HT-29 (cell line): ENCODE measurements around the gene SLC66A1. TPM values are rescaled to one million over a fixed set of nuclear protein-coding genes. Genes with fewer than 3 reads are reported as not detected.
"Not testable (repeated sequence)": the region's sequence is repeated elsewhere in the genome, so short reads cannot be mapped to it uniquely, and the experiment has no call there.

Experiments used
- DNase-seq: peaks from one replicate; pipeline ENCODE4 v3.0.0-alpha.2; 2015; ENCODE audit warnings: low spot score
- total RNA-seq: library from RNA; depleted of rRNA; stranded (reverse); fragments of >200 nt; shearing (Covaris generic); gene quantifications from 2 replicates; pipeline ENCODE4 v1.2.3, GENCODE V29; 2014; rRNA removed

Gene SLC66A1, protein sequence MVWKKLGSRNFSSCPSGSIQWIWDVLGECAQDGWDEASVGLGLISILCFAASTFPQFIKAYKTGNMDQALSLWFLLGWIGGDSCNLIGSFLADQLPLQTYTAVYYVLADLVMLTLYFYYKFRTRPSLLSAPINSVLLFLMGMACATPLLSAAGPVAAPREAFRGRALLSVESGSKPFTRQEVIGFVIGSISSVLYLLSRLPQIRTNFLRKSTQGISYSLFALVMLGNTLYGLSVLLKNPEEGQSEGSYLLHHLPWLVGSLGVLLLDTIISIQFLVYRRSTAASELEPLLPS
- 27.2 and 27.9 TPM in 2 replicates for total RNA-seq

- peak; percentile 95 for DNase-seq
Observed at GRCh38 chr1:19311931-19312781, at the start of gene SLC66A1, which contains the start of gene AKR7A2. Gene SLC66A1, plus strand, starts transcription at chr1:19312326. Its CDS starts 5,352 bp downstream, at chr1:19317678. Gene AKR7A2, minus strand, starts transcription at chr1:19312144. Its CDS starts 20 bp downstream, at chr1:19312124.

- no peak for DNase-seq
Observed at GRCh38 chr1:19262744-19263143, 49.4 kb upstream of the SLC66A1 start.

DNA sequence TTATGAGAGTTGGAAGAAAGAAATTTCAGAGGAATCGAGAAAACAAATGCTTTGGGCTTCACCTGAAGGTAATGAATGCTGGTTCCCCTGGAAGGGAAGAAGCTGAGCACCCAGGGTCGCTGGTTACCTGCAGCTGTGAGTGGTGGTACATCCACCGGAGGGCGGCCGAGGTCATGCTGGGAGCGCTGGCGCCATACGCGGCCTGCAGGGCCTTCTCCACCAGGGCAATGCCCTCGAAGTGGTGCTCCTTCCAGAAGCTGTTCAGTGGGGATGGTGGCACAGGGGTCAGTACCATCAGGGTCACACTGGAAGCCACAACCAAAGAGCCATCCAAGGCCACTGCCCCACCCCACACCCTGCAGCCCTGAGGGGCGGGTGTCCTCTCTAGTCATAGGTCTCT, 43.7 kb upstream of the SLC66A1 start:
- no peak for DNase-seq

GRCh38 chr1:19269427-19270342, 42.4 kb upstream of the SLC66A1 start:
- DNase-seq, result peak; percentile 43

- DNase-seq, result peak; percentile 64
Observed at GRCh38 chr1:19270343-19270730, 41.8 kb upstream of the SLC66A1 start.

DNA sequence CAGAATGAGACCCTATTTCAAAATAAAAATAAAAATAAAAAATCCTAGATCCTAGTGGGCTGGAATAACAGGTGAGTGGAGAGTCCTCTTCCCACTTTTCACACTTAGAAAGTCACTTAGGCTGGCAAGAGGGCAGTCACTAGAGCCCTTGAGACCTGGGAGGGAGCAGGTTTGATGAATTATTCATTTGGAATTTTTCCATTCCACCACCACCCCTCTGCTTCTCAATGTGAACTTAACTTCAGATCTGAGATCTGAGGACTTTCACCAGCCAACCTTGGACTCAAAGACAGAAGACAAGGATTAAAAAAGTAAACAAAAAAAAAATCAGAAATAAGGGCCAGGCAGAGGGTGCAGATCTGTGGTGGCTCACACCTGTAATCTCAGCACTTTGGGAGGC, 40.1 kb upstream of the SLC66A1 start:
- peak; percentile 51 for DNase-seq

- no peak for DNase-seq
Observed at GRCh38 chr1:19273106-19273843, 38.9 kb upstream of the SLC66A1 start.

- peak; percentile 40 for DNase-seq
Observed at GRCh38 chr1:19273844-19274531, 38.1 kb upstream of the SLC66A1 start.

DNA sequence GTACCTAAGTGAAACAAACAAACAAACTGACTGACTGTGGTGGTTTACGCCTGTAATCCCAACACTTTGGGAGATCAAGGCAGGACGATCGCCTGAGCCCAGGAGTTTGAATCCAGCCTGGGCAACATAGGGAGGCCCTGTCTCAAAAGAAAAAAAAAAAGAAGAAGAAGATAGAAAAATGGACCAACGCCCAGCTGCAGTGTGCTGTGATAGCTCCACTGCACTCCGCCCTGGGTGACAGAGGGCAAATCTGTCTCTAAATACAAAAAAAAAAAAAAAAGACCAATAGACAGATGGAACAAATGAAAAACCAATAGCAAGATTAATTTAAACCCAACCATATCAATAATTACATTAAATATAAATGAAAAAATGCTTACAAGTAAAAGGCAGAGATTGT, 37.5 kb upstream of the SLC66A1 start:
- no peak for DNase-seq

GRCh38 chr1:19283891-19284290, 28.2 kb upstream of the SLC66A1 start:
- DNase-seq, result no peak

GRCh38 chr1:19284881-19285280, 27.2 kb upstream of the SLC66A1 start:
- DNase-seq, result no peak

DNA sequence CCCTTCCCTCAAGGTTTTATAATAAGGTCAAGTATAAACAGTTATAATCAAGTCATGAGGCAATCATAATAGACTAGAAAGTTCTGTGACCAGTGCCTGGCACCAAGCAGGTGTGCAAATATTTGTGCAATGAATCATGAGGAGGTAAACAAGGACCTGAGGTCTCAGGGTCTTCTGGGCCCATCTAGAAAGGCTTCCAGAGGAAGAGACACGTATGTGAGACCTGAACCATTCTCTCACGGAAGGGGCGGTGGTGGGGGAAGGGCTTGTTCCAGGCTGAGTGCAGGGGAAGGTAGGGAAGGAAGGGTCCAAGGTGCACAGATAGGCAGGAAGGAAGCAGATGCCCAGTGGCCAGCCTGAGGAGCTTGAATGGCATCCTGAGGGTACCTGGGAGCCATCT, 26.8 kb upstream of the SLC66A1 start:
- not testable (repeated sequence) for DNase-seq

DNA sequence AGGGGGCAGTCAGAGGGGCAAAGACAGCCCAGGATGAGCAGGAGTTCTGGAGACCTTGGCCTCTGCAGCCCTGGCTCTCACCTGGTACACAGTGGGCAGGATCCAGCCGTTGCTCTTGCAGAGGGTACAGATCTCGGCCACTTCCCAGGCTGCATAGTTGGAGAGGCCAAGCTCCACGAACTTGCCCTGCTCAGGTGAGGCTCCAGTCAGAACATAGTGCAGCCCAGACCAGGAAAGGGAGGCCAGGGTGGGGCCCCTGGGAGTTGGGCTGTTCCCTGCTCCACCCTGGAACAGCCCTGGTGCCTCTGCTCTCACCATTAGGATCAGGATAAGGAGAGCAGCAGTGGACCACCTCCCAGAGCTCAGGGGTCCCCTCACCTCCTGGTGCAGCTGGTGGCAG, 26.3 kb upstream of the SLC66A1 start:
- peak; percentile 37 for DNase-seq

DNA sequence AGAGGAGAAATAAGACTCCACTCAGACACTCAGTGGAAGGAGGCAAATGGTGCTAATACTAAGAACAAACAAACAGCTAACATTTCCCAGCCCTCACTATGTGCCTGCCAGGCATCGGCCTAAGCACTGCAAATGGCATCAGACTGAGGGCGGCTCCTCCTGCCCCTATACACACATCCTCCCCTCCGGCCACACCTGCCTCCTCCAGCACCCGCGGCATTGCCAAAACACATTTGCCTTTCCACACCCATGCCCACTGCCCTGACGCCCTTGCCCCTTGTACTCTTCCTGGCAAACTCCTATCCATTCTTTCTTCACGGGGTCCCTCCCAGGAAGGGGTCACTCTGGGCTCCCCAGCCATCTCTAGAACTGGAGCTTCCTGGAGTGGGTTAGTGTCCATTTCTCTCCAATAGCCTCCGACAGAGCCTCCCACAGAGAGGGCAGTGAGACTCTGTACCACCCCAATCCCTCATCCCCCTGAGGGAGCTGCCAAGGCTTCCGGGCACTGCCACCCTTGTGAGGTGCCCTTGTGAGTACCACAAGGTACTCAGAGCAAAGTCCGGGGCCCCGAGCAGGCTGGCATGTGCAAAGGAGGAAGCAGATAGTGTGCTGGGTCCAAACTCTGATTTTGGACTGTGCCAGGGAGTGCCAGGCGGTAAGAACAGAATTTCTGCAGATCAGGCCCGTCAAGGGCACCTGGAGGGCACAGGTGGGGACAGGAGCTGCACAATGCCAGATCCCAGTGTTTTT, 24.5 kb upstream of the SLC66A1 start:
- DNase-seq, result peak; percentile 43

- peak; percentile 87 for DNase-seq
Observed at GRCh38 chr1:19288324-19289241, 23.5 kb upstream of the SLC66A1 start, which contains the start of gene AKR7A3. Gene AKR7A3, minus strand, starts transcription at chr1:19288770. Its CDS starts 61 bp downstream, at chr1:19288709.

- DNase-seq, result no peak
Observed at GRCh38 chr1:19289244-19289643, 22.9 kb upstream of the SLC66A1 start.

GRCh38 chr1:19294638-19295037, 17.5 kb upstream of the SLC66A1 start:
- DNase-seq, result no peak

- DNase-seq, result no peak
Observed at GRCh38 chr1:19300211-19300610, 11.9 kb upstream of the SLC66A1 start.
